Brain microvascular endothelial cell (primary cell): ENCODE data around the gene RUFY1.
"Not testable (repeated sequence)": the region's sequence is repeated elsewhere in the genome, so short reads cannot be mapped to it uniquely, and the experiment has no call there.

Experiments
- DNase-seq: peaks from one replicate; pipeline ENCODE4 v3.0.0-alpha.2; 2020
- H3K27ac ChIP-seq: fragments of 250-450 bp; sonication (Bioruptor Pico); 2 replicates; pipeline ENCODE4 v1.5.1; 2020; ENCODE audit warnings: mild to moderate bottlenecking, moderate library complexity
- H3K27me3 ChIP-seq: fragments of 250-450 bp; sonication (Bioruptor Pico); replicated peaks from 2 replicates; pipeline ENCODE4 v1.5.1; 2020; ENCODE audit warnings: mild to moderate bottlenecking
- H3K36me3 ChIP-seq: fragments of 250-450 bp; sonication (Bioruptor Pico); replicated peaks from 2 replicates; pipeline ENCODE4 v1.5.1; 2020; ENCODE audit warnings: mild to moderate bottlenecking
- H3K4me3 ChIP-seq: 2 replicates; pipeline ENCODE4 v1.5.1; 2011; ENCODE audit warnings: low read depth, mild to moderate bottlenecking, control low read depth, low read length, moderate library complexity
- CTCF ChIP-seq: IDR thresholded peaks from 2 replicates; pipeline ENCODE4 v1.5.1; 2011; ENCODE audit warnings: low read depth, mild to moderate bottlenecking, moderate library complexity, low read length, control low read depth, inconsistent platforms; ENCODE audit errors: missing control alignments
- in situ Hi-C: cut with HindIII; loops from 2 replicates; pipeline ENCODE4 v1.10.0; 2017; ENCODE audit warnings: low sequenced_read_pairs, low pct_ligation_motif_present

Gene RUFY1

GRCh38 chr5:179634370-179635172 lies 84.2 kb downstream of the RUFY1 start:
- H3K27me3 ChIP-seq, in situ Hi-C loops, H3K36me3 ChIP-seq, H3K27ac ChIP-seq, DNase-seq: not testable (repeated sequence)
- peak overlapping the region; percentile 24 for H3K4me3 ChIP-seq

GRCh38 chr5:179639296-179639695 lies 88.9 kb downstream of the RUFY1 start:
- H3K4me3 ChIP-seq, H3K27me3 ChIP-seq, H3K27ac ChIP-seq, in situ Hi-C loops, DNase-seq, H3K36me3 ChIP-seq: not testable (repeated sequence)

DNA sequence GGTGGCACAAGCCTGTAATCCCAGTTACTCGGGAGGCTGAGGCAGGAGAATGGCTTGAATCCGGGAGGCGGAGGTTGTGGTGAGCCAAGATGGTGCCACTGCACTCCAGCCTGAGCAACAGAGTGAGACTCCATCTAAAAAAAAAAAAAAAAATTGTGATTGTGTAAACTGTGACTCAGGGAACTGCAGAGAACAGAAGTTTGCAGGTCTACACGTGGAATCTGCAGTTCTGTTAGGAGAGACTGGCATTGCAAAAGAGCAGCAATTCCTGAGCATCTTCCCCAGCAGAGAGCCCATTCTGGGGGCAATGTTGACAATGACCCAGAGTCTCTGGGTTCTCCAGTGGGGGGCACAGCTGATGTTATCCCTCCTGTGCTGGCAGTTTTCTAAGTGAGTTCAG lies 91.4 kb downstream of the RUFY1 start:
- DNase-seq, H3K27me3 ChIP-seq, in situ Hi-C loops, H3K4me3 ChIP-seq, H3K36me3 ChIP-seq, H3K27ac ChIP-seq: not testable (repeated sequence)

- in situ Hi-C loops, DNase-seq: not testable (repeated sequence)
Measured at GRCh38 chr5:179642626-179643025, 92.3 kb downstream of the RUFY1 start.

DNA sequence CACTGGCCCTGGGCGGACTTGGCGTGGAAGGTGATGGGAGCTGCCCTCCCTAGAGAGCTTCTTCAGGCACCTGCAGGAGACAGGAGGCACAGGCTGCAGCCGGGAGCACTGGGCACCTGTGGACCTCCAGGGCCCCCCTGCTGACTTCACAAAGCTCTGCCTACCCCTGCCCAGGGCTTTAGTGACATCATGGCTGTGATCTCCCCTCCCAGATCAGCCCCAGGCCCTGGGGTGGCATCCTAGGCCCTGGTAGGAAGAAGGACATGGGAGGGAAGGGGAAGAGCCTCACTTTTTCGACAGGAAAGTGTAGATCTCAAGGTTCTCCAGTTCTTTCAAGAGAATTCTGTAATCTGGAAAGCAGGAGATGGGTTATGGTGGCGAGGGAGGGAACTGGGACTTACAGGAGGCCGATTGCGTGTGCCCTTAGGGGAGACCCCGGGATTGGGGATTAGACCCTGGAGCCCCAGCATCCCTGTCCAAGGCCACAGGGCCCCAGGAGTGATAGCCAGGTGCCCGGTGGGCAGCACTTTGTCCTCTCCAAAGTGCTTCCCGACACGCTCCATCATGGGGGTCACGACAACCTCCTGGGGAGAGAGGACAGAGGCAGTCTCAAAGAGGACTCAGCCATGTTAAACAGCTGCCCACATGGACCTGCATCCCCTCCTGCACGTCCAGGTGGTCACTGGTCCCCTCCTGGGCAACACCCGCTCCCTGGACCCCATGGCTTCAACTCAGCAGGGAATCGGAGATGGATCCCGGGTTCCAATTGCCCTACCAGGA lies 93.0 kb downstream of the RUFY1 start:
- DNase-seq, H3K27me3 ChIP-seq, H3K4me3 ChIP-seq, H3K27ac ChIP-seq, H3K36me3 ChIP-seq, in situ Hi-C loops: not testable (repeated sequence)

More at GRCh38 chr5:179642626-179643025, 92.3 kb downstream of the RUFY1 start:
- H3K27me3 ChIP-seq, H3K4me3 ChIP-seq, H3K36me3 ChIP-seq, H3K27ac ChIP-seq: not testable (repeated sequence)

- H3K27ac ChIP-seq, in situ Hi-C loops, DNase-seq, H3K27me3 ChIP-seq, H3K4me3 ChIP-seq, H3K36me3 ChIP-seq: not testable (repeated sequence)
Measured at GRCh38 chr5:179644766-179645165, 94.4 kb downstream of the RUFY1 start.

GRCh38 chr5:179648410-179648809 lies 98.1 kb downstream of the RUFY1 start:
- TF ChIP-seq CTCF, result no peak
- H3K36me3 ChIP-seq, result no peaks in the 10 kb centered on the region
- no peak overlapping the region for H3K4me3 ChIP-seq
- H3K27me3 ChIP-seq, result no peaks in the 10 kb centered on the region
- in situ Hi-C loops, result no loop called here
- no peak for DNase-seq
- H3K27ac ChIP-seq, result no peak overlapping the region

DNA sequence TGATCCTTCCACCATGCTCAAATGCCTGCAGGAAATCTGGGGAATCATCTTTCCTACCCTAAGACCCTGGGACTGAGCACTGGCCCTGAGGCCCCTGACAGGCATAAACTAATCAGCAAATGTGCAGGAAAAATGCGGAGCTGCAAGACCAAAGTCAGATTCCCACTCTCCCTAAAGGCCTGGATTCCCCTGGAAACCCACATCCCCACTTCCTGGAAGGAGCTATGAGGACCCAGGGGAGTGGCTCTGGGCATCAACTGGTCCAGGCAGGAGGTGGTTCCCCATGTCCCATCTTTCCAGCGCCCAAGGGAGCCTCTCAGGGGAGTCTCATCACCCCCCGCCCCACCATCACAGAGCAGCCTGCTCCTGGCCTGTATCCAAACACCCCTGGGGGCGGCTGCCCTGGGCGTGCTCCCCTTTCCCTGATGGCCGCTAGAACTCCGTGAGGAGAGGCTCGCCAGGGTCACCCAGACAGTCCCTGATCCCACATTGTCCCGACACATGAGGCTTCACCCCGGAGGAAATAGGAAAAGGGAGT lies 98.9 kb downstream of the RUFY1 start:
- H3K27ac ChIP-seq, H3K36me3 ChIP-seq, H3K27me3 ChIP-seq, DNase-seq, in situ Hi-C loops, H3K4me3 ChIP-seq: not testable (repeated sequence)

GRCh38 chr5:179650245-179650644 lies 99.9 kb downstream of the RUFY1 start:
- H3K27ac ChIP-seq, H3K27me3 ChIP-seq, H3K4me3 ChIP-seq, DNase-seq, H3K36me3 ChIP-seq, in situ Hi-C loops: not testable (repeated sequence)

DNA sequence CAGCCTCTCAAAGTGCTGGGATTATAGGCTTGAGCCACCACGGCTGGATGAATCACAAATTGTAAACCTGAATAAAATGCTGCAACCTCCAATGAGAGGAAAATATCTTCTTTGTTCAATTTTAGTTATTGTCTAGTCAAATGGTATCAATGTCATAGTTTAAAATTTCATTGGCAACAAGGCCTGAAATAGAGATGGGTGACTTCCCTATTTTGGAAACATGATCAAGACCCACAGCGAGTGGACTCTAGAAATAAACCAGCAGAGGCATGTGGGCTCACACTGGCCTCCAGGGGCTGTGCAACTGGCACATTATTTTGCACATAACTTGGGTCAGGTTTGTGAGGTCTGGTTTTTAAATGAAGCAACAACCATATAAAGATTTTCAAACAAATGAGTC lies 102.8 kb downstream of the RUFY1 start:
- H3K36me3 ChIP-seq, H3K27me3 ChIP-seq, in situ Hi-C loops, DNase-seq, H3K4me3 ChIP-seq, H3K27ac ChIP-seq: not testable (repeated sequence)

GRCh38 chr5:179657302-179658178 lies 107.2 kb downstream of the RUFY1 start:
- in situ Hi-C loops, H3K36me3 ChIP-seq: not testable (repeated sequence)

GRCh38 chr5:179658179-179658856 lies 108.0 kb downstream of the RUFY1 start:
- H3K27me3 ChIP-seq, H3K27ac ChIP-seq, in situ Hi-C loops, H3K36me3 ChIP-seq: not testable (repeated sequence)
- H3K4me3 ChIP-seq, result peak overlapping the region; percentile 57
- peak; percentile 4 for DNase-seq

More at GRCh38 chr5:179657302-179658178, 107.2 kb downstream of the RUFY1 start:
- not testable (repeated sequence) for H3K27ac ChIP-seq, DNase-seq, H3K27me3 ChIP-seq, H3K4me3 ChIP-seq
